Neutrophil (primary cell): ENCODE results near the gene EDEM2.
"Not testable (repeated sequence)": the region's sequence is repeated elsewhere in the genome, so short reads cannot be mapped to it uniquely, and the experiment has no call there.

ENCODE experiments used
- H3K27ac ChIP-seq: fragments of 200-600 bp; sonication (generic); 2 replicates; pipeline ENCODE4 v1.5.1; 2016; ENCODE audit warnings: mild to moderate bottlenecking, moderate library complexity
- H3K27me3 ChIP-seq: fragments of 200-600 bp; sonication (generic); 2 replicates; pipeline ENCODE4 v1.6.0; 2016; ENCODE audit warnings: mild to moderate bottlenecking
- H3K36me3 ChIP-seq: fragments of 200-600 bp; sonication (generic); 2 replicates; pipeline ENCODE4 v1.5.1; 2017
- H3K4me1 ChIP-seq, 2 experiments: fragments of 200-600 bp in 1 of 2; sonication (generic) in 1 of 2; 1 replicate in 1 of 2; 2 replicates in 1 of 2; pipeline versions ENCODE4 v1.5.1 to v1.6.1; 2013 to 2016; ENCODE audit warnings: low read depth in 1 of 2, low read length in 1 of 2, mild to moderate bottlenecking in 1 of 2, moderate library complexity in 1 of 2; ENCODE audit not compliant: control insufficient read depth in 1 of 2, insufficient read depth in 1 of 2
- H3K4me3 ChIP-seq, 2 experiments: fragments of 200-600 bp in 1 of 2; sonication (generic) in 1 of 2; 1 replicate in 1 of 2; 2 replicates in 1 of 2; pipeline ENCODE4 v1.5.1; 2013 to 2016; ENCODE audit warnings: low read depth in 1 of 2, low read length in 1 of 2, mild to moderate bottlenecking in 1 of 2, moderate library complexity in 1 of 2
- H3K9me3 ChIP-seq: fragments of 200-600 bp; sonication (generic); 2 replicates; pipeline ENCODE4 v1.5.1; 2016
- CTCF ChIP-seq: fragments of 200-600 bp; sonication (generic); IDR thresholded peaks from 2 replicates; pipeline ENCODE4 v1.5.1; 2016; ENCODE audit warnings: antibody characterized with exemption

Gene EDEM2

GRCh38 chr20:35077341-35077740 is 69.8 kb downstream of the EDEM2 start:
- no peak overlapping the region for H3K27ac ChIP-seq
- no peak overlapping the region for H3K4me3 ChIP-seq
- H3K9me3 ChIP-seq, result no peaks in the 10 kb centered on the region
- H3K27me3 ChIP-seq, result no peaks in the 10 kb centered on the region
- TF ChIP-seq CTCF, result no peak
- no peaks in the 10 kb centered on the region for H3K4me1 ChIP-seq
- peaks cover 23% of the 10 kb centered on the region for H3K36me3 ChIP-seq

- not testable (repeated sequence) for H3K27ac ChIP-seq, H3K9me3 ChIP-seq, H3K4me3 ChIP-seq, H3K4me1 ChIP-seq, H3K27me3 ChIP-seq
- peaks cover 32% of the 10 kb centered on the region for H3K36me3 ChIP-seq
Observed at GRCh38 chr20:35071436-35072153, 75.5 kb downstream of the EDEM2 start.

- Histone ChIP-seq H3K4me1 (peaks cover 0 to 13% of the 10 kb centered on the region in 2 experiments), H3K27me3 (no peaks in the 10 kb centered on the region), H3K27ac (no peak overlapping the region), H3K4me3 (no peak overlapping the region), H3K9me3 (no peaks in the 10 kb centered on the region), H3K36me3 (peaks cover 51% of the 10 kb centered on the region)
- no peak for TF ChIP-seq CTCF
Observed at GRCh38 chr20:35066194-35066593, 80.9 kb downstream of the EDEM2 start.
